ENCODE results near the gene ADGRA3.

Gene ADGRA3, protein sequence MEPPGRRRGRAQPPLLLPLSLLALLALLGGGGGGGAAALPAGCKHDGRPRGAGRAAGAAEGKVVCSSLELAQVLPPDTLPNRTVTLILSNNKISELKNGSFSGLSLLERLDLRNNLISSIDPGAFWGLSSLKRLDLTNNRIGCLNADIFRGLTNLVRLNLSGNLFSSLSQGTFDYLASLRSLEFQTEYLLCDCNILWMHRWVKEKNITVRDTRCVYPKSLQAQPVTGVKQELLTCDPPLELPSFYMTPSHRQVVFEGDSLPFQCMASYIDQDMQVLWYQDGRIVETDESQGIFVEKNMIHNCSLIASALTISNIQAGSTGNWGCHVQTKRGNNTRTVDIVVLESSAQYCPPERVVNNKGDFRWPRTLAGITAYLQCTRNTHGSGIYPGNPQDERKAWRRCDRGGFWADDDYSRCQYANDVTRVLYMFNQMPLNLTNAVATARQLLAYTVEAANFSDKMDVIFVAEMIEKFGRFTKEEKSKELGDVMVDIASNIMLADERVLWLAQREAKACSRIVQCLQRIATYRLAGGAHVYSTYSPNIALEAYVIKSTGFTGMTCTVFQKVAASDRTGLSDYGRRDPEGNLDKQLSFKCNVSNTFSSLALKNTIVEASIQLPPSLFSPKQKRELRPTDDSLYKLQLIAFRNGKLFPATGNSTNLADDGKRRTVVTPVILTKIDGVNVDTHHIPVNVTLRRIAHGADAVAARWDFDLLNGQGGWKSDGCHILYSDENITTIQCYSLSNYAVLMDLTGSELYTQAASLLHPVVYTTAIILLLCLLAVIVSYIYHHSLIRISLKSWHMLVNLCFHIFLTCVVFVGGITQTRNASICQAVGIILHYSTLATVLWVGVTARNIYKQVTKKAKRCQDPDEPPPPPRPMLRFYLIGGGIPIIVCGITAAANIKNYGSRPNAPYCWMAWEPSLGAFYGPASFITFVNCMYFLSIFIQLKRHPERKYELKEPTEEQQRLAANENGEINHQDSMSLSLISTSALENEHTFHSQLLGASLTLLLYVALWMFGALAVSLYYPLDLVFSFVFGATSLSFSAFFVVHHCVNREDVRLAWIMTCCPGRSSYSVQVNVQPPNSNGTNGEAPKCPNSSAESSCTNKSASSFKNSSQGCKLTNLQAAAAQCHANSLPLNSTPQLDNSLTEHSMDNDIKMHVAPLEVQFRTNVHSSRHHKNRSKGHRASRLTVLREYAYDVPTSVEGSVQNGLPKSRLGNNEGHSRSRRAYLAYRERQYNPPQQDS (N-terminal part only)

DNA sequence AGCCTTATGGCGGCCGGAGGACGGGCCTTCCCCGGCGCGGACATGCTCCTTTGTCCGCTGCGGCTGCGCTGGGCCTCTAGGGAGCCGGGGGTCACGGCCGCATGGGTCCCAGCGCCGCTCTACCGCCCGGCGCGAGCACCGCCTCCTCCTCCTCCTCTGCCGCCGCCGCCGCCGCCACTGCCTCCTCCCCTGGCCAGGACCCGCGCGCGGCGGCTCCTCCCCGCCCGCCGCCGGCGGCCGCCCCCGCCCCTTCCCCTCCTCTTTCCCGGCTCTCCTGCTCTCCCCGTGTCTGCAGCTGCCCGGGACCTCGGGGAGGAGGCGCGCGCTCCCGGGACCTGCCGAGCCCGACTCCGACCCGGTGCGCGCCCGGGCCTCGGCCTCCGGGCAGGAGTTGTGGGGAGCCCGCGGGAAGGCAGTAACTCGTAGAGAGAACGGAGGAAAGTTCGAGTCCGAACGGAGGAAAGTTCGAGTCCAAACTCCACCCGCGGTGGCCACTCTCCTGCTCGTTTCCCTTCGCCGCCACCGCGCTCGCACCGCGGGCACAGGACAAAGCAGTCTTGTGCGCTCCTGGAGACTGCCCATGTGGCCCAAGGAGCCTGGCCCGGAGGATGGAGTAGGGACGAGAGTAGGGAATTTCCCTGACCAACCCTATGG is at the start of gene ADGRA3:
Gene ADGRA3 (minus strand): TSS at position 179 of the 654 bp plus-strand sequence. CDS start 282 bp downstream, outside the sequence.
- no peak for DNase-seq (ENCODE audit: extremely low spot score, insufficient read length, low read depth)
- FAIRE-seq, result no peak

DNA sequence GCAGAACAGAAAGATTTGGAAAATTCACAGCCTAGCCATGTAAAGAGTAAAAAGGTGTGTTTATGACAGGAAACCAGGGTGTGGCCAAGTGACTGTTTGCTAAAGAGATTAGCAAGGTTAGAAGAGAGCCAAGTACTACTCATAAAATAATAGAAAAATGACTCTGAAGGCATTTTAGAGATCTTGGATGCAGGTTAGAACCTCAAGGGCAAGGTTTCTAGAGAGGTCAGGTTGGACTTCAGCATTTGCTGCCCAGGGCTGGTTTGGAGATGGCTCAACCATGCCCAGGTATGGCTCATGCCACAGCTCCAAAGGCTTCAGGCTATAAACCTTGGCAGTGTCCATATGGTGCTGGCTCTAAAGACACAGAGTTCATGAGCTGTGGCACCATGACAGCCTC is 40.6 kb upstream of the ADGRA3 start:
- DNase-seq (ENCODE audit: extremely low spot score, insufficient read length, low read depth) (no peak), FAIRE-seq (no peak)

DNA sequence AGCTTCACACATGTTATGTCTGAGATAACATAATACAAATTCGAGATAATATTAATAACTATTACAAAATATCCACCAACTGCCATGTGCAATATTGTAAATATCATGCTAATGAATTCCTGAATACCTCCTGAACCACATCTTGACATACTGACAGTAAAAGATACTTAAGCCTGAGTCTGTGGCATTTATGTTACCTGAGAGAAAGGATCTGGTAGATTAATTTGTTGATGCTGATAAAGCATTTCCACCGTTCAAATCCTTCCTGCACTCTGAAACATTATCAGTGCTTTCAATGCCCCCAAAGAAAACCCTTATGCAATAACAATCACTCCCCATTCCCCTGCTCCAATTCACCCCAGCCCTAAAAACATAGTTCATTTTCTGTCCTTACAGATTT is 38.8 kb upstream of the ADGRA3 start:
- DNase-seq (ENCODE audit: extremely low spot score, insufficient read length, low read depth) (no peak), FAIRE-seq (no peak)

DNA sequence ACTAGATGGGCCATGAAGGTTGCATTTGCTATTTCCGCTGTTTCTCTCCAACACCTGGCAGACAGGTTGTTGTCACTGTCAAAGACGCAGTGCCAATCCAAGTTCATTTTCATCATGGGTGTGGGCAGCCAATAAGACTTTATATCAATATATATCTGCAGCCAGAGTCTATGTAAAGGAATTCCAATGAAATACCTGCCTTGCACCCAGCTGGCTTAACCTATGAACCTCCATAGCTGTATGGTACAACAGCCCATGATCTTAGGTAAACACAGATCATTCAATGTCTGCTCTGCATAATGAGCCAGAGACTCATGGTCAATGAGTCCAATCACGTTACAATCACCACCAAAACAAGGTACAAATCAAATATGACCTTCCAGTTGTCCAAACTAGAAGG is 37.7 kb upstream of the ADGRA3 start:
- FAIRE-seq (no peak), DNase-seq (ENCODE audit: extremely low spot score, insufficient read length, low read depth) (no peak)

DNA sequence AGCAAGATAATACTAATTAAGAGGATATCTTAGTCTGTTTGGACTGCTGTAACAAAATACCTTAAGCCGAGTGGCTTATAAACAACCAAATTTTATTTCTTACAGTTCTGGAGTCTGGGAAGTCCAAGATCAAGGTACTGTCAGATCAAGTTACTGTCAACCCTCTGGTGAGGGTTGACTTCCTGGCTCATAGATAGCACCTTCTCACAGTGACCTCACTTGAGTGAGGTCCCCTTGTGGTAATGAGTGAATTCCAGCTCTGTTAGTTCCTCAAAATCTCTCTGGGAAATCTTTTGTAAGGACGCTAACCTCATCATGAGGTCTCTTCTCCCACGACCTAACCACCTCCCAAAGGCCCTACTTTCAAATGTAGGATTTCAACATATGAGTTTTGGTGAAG is 36.9 kb upstream of the ADGRA3 start:
- FAIRE-seq (no peak), DNase-seq (ENCODE audit: extremely low spot score, insufficient read length, low read depth) (no peak)

DNA sequence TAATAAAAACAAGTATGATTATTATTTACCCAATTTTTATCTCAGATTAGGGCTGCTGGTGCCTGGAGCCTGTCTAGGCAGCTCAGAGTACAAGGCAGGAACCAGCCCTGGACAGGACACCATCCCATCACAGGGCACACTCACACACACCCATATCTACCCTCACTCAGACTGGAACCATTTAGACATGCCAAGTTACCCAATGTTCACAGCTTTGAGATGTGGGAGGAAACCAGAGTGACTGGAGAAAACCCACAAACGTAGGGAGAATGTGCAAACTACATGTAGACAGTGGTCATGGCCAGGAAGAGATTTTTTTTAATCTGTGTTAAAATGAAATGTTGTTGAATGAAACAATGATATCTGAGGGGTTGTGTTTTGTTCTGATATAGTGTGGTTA is 35.7 kb upstream of the ADGRA3 start:
- DNase-seq (ENCODE audit: extremely low spot score, insufficient read length, low read depth) (no peak), FAIRE-seq (no peak)

DNA sequence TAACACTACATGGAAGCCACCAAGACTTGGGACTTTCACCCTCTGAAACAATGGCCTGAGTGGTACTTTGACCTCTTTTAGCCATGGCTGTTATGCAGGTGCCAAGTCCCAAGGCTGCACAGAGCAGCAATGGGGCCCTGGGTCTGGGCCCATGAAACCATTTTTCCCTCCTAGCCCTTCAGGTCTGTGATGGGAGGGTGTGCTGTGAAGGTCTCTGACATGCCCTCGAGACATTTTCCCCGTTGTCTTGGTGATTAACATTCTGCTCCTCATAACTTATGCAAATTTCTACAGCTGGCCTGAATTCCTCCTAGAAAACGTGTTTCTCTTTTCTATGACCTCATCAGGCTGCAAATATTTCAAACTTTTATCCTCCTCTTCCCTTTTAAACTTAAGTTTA is 30.4 kb upstream of the ADGRA3 start:
- no peak for FAIRE-seq
- no peak for DNase-seq (ENCODE audit: extremely low spot score, insufficient read length, low read depth)

DNA sequence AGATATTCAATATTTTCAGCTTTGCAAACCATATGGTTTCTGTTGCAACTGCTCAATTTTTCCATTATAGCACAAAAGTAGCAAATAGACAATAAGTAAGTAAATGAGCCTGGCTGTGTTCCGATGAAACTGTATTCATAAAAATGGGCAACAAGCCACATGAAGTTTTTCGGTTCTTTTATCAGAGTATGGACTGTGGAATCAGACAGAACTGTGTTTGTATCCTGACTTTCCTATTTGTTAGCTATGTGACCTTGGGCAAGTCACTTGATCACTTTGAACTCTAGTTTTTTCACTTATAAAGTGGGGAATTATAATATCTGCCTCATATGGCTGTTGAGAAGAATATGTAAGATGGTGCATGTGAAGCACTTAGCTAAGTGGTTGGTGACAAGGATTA is 23.4 kb upstream of the ADGRA3 start:
- no peak for DNase-seq (ENCODE audit: extremely low spot score, insufficient read length, low read depth)

DNA sequence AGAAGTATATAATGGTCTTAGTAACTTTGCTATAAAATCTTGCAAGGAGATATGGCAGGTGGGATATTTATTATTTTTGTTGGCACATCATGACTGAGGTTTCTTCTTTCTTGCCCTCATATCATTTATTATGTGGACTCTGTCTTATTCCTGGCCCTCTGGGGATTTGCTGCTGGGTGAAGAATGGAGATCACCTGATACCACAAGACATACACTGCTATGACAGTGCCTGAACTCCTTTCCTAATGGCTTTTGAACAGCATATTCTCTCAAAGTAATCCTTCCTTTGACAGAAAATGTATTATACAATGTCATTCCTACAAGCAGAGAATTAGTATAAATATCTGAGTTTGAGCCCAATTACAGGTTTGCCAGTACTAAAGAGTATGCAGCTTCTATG is 22.0 kb upstream of the ADGRA3 start:
- DNase-seq (ENCODE audit: extremely low spot score, insufficient read length, low read depth) (no peak), FAIRE-seq (no peak)

More for the DNA sequence above, 23.4 kb upstream of the ADGRA3 start:
- no peak for FAIRE-seq

DNA sequence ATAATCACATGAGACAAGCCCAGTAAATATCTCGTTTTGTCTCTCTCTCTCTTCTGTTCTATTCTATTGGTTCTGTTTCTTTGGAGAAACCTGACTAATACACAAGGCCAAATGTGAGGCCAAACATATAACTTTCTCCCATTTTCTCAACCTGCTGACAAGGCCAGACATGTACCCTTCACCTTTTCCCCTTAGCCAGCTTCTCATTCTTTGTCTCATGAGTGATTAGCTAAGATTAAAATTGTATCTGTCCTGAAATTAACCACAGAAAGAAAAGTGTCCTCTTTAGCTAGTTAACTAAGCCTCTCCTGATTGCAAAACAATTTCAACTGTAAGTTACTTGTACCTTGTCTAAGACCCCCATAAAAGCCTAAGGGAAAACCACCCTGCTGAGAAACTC is 18.5 kb upstream of the ADGRA3 start:
- FAIRE-seq (no peak), DNase-seq (ENCODE audit: extremely low spot score, insufficient read length, low read depth) (no peak)

DNA sequence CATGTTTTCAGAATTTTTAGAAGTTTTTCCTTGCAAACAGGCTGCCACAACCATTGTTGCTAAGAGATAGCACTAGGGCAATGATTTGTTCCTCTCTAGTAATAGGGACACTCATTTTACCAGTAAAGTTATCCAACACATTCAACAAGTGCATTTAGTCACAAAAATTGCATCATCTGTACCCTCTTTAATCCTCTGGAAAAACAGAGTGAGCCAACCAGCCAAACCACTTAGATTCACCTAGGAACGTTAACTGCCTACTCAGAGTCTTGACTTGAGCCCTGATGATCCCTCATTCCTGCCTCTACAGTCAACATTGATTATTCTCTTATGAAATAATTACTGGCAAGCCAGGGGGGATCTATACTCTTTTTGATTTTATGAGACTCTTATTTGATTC is 17.0 kb upstream of the ADGRA3 start:
- no peak for FAIRE-seq

DNA sequence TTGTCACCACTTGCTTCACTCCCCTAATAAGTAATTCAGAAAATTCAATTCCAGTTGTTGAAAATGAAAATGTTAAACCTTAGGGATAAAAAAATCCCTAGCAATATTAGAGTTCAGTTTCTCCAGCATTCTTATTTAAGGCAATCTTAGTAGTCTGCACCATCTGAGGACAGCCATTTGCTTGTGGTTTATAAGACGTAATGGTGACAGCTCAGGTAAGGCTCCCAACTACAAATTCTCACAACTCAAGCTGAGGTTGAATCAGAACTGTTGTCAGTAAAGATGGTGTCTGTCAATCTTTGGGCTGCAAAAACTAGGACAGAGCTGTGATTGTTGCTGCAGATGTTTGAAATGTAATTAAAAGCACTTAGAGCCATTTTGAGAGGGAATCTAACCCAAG is 16.3 kb upstream of the ADGRA3 start:
- DNase-seq (ENCODE audit: extremely low spot score, insufficient read length, low read depth) (no peak), FAIRE-seq (no peak)

More for the DNA sequence above, 17.0 kb upstream of the ADGRA3 start:
- DNase-seq (ENCODE audit: extremely low spot score, insufficient read length, low read depth), result no peak

DNA sequence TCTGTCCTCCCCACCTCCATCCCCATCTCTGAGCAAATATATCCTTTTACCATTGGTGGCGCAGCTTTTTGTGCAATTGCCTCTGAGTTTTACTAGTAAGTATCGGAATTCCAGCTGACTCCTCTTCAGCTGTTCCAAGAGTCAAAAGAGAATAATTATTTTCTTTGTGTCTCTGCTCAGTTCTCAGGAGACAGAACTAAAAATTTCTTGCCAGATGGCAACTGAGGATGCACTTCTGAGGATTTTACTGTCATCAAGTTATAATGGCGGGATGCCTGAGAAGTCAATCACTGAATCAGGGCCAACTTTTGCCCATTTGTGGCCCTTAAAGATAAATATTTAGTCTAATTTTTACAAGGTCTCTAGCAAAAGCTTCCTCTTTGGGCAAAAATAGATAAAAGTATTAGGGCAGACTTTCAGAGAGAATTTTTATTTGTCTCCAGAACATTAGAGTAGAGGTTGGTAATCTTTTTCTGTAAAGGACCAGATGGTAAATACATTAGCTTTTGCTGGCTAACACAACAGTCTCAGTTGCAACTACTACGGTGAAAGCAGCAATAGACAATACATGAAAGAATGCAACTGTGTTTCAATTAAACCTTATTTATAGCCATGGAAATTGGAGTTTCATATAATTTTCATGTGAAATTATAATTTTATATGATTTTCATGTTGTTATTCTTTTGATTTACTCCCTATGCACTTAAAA is 15.6 kb upstream of the ADGRA3 start:
- FAIRE-seq (no peak), DNase-seq (ENCODE audit: extremely low spot score, insufficient read length, low read depth) (no peak)

DNA sequence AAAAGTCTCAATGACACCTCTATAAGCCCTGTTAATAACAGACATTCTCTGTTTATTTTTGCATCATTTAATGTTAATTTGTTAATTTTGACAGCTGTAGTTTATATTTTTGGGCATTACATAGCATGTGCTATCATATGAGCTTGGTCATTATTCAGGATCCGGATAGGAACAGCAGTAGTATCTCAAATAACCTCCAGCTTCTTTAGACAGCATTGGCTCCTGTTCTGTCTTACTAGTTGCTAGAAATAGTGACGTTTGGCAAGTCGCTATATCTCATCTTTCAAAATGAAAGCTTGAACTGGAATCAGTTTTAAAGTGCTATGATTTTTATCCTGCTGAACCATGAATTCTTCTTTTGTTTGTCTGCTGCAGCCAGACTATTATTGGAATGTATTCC is 9.0 kb upstream of the ADGRA3 start:
- no peak for FAIRE-seq
- no peak for DNase-seq (ENCODE audit: extremely low spot score, insufficient read length, low read depth)

DNA sequence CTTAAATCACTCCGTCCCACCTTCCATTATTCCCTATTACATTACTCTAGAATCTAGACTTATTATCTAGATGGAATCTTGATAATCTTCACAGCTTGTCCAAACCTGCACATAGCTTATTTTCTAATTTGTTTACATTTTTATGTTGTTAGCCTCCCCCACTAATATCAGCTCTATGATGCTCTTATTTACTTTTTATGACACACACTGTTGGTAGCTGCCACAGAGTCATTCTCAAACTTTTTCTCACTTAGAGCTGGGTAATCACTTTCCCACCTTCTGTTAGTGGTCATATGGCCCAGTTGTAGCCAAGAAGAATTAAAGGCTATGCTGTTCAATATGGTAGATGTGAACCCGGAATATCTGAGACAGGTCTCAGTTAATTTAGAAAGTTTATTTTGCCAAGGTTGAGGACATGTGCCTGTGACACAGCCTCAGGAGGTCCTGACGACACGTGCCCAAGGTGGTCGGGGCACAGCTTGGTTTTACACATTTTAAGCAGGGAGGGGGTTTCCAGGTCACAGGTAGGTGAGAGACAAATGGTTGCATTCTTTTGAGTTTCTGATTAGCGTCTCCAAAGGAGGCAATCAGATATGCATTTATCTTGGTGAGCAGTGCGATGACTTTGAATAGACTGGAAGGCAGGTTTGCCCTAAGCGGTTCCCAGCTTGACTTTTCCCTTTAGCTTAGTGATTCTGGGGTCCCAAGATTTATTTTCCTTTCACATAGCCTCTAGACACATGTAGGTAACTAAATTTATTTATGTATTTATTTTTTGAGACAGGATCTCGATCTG is 7.0 kb upstream of the ADGRA3 start:
- DNase-seq (ENCODE audit: extremely low spot score, insufficient read length, low read depth) (no peak), FAIRE-seq (no peak)

DNA sequence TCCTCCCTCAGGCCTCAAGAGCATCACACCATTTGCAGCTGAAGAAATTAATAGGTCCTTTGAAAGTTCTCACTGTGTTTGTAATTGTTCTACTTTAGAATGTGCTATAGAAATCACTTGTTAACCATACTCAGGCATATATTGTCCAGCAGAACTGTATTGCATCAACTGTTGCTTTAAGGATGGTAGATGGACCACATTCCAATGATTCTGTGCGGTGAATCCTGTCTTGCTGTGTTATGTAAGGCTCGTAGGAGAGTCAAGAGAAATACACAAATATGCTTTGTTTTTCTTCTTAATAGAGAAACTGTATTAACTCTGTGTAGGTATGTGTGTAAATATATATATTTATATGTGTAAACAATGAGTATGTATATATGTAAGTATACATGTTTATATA is 6.3 kb upstream of the ADGRA3 start:
- FAIRE-seq, result no peak
- no peak for DNase-seq (ENCODE audit: extremely low spot score, insufficient read length, low read depth)

DNA sequence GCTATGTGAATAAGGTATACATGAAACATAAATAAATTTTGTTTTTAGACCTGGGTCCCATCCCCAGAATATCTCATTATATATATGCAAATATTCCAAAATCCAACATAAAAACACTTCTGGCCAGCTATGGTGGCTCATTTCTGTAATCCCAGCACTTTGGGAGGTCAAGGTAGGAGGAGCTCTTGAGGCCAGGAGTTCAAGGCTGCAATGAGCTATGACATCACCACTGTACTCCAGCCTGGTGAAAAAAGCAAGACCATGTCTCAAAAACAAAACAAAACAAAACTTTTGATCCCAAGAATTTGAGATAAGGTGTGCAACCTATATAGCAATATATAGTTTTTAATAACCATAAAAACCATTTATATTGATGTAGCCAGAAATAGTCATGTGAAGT is 5.4 kb upstream of the ADGRA3 start:
- FAIRE-seq, result no peak
- no peak for DNase-seq (ENCODE audit: extremely low spot score, insufficient read length, low read depth)

DNA sequence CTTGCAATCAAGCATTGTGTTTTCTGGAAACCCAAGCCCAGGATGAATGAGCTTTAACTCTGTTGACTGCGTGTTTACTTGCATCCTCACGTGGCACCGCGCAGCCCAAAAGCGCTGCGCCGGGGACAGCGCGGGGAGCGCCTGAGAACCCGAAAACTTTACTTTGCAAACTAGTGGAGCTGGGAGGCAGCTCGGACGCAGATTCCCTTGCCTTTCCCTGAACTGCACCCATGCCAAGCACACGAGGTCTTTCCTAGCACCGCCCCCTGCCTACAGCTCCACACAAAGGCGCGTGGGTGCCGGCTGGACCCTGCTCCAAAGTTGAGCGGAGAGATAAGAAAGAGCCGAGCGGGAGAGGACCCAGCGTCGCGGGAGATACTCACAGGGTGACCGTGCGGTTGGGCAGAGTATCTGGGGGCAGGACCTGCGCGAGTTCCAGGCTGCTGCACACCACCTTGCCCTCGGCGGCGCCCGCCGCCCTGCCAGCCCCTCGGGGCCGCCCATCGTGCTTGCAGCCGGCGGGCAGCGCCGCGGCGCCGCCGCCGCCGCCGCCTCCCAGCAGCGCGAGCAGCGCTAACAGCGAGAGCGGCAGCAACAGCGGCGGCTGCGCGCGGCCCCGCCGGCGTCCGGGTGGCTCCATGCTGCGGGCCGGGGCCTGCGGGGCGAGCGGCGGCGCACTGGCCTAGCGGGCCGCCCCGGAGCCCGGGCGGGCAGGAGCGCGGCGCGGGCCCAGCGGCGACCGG is 550 bp downstream of the ADGRA3 start:
- FAIRE-seq, result no peak
- no peak for DNase-seq (ENCODE audit: extremely low spot score, insufficient read length, low read depth)

All from GM18507 (cell line).